ENCODE measurements around the gene AURKAIP1. TPM values are rescaled to one million over a fixed set of nuclear protein-coding genes. Genes with fewer than 3 reads are reported as not detected.

AURKAIP1 gene
- total RNA-seq, 1 experiment from 2014 or later: 196 TPM

GRCh38 chr1:1333551-1334241 lies 41.3 kb downstream of the AURKAIP1 start:
- Histone ChIP-seq H3T11ph (ENCODE audit: low read length) (no peak overlapping the region), H3K9ac (ENCODE audit: extremely low read depth, insufficient read length, low read length) (no peak overlapping the region), H3K27me3 (ENCODE audit: insufficient read depth, low read length) (no peaks in the 10 kb centered on the region), H3K23ac (ENCODE audit: insufficient read length, low read depth, low read length) (no peak overlapping the region), H3K79me1 (ENCODE audit: insufficient read depth, low read depth, low read length, poor library complexity, severe bottlenecking) (no peaks in the 10 kb centered on the region), H2BK20ac (ENCODE audit: low read depth, low read length, poor library complexity, severe bottlenecking) (no peak overlapping the region), H4K20me1 (ENCODE audit: control insufficient read depth, insufficient read depth, insufficient read length) (no peaks in the 10 kb centered on the region), H2BK12ac (ENCODE audit: insufficient read length, low read depth, low read length) (no peak overlapping the region), H2AFZ (ENCODE audit: low read length) (no peak overlapping the region), H2BK15ac (ENCODE audit: low read depth, low read length) (no peak overlapping the region), H4K91ac (ENCODE audit: insufficient read length, low read depth, low read length) (no peak overlapping the region), H3K14ac (ENCODE audit: insufficient read depth, low read length) (no peak overlapping the region), H2AK5ac (ENCODE audit: insufficient read length, low read length) (no peak overlapping the region), H3K23me2 (ENCODE audit: insufficient read length, low read depth, low read length, poor library complexity, severe bottlenecking) (no peaks in the 10 kb centered on the region), H3K27ac (ENCODE audit: insufficient read length, low read depth, low read length) (no peak overlapping the region), H3K9me3 (ENCODE audit: control insufficient read depth, low read depth, low read length) (no peaks in the 10 kb centered on the region), H3K79me2 (ENCODE audit: insufficient read depth, low read length) (no peaks in the 10 kb centered on the region), H2BK5ac (ENCODE audit: insufficient read length, low read length) (no peak overlapping the region), H3K4ac (ENCODE audit: low read depth, low read length) (no peak overlapping the region), H3K18ac (ENCODE audit: insufficient read length, low read depth, low read length) (no peak overlapping the region), H2BK120ac (ENCODE audit: low read depth, low read length, poor library complexity, severe bottlenecking) (no peak overlapping the region), H3K56ac (ENCODE audit: insufficient read length, low read depth, low read length) (no peak overlapping the region), H4K8ac (replicated peaks; ENCODE audit: insufficient read length, low read depth, low read length) (no peak overlapping the region), H4K5ac (ENCODE audit: insufficient read length, low read depth, low read length) (no peak overlapping the region), H3K4me1 (ENCODE audit: insufficient read depth, low read length) (no peaks in the 10 kb centered on the region), H3K4me2 (ENCODE audit: insufficient read depth, insufficient read length, low read length) (no peak overlapping the region)
- no peak for DNase-seq
- Mint-ChIP-seq H3K9me3 (no peaks in the 10 kb centered on the region), H3K36me3 (ENCODE audit: insufficient read depth in 1 of 3, low read depth in 3 of 3) (peaks cover under 1 to 7% (median 2%) of the 10 kb centered on the region in 3 experiments; a peak in 5 of 7 replicates), H3K4me1 (no peaks in the 10 kb centered on the region), H3K27me3 (ENCODE audit: low read depth) (peaks cover 1% of the 10 kb centered on the region; the same call in 1 of the 2 replicates), H3K4me3 (no peak overlapping the region), H3K27ac (no peak overlapping the region)
- no peak for TF ChIP-seq CTCF (conservative IDR thresholded peaks at IDR 0.05)
- WGBS (ENCODE audit: extremely low coverage, insufficient read length, low lambda C conversion rate): no CpG with 5 or more reads among the region's 36 CpGs

Data from H9 (cell line).